ENCODE results near the gene CEP164.

The CEP164 gene

GRCh38 chr11:117418737-117419481, 91.3 kb downstream of the CEP164 start:
- Histone ChIP-seq H3K4me2 (no peak overlapping the region), H4K20me1 (ENCODE audit: insufficient read depth) (no peaks in the 10 kb centered on the region), H3K79me2 (ENCODE audit: insufficient read depth, low read depth) (no peaks in the 10 kb centered on the region), H2AFZ (ENCODE audit: low read depth) (no peak overlapping the region), H3K4me3 (IDR thresholded peaks at IDR 0.05; ENCODE audit: insufficient read depth, low read depth, low read length) (no peak overlapping the region), H3K9ac (no peak overlapping the region), H3K27ac (no peak overlapping the region), H3K27me3 (ENCODE audit: insufficient read depth, low read depth) (no peaks in the 10 kb centered on the region), H3K4me1 (ENCODE audit: low read depth, poor library complexity, severe bottlenecking) (no peaks in the 10 kb centered on the region), H3K36me3 (ENCODE audit: insufficient read depth) (no peaks in the 10 kb centered on the region)
- TF ChIP-seq, protein P1, sequence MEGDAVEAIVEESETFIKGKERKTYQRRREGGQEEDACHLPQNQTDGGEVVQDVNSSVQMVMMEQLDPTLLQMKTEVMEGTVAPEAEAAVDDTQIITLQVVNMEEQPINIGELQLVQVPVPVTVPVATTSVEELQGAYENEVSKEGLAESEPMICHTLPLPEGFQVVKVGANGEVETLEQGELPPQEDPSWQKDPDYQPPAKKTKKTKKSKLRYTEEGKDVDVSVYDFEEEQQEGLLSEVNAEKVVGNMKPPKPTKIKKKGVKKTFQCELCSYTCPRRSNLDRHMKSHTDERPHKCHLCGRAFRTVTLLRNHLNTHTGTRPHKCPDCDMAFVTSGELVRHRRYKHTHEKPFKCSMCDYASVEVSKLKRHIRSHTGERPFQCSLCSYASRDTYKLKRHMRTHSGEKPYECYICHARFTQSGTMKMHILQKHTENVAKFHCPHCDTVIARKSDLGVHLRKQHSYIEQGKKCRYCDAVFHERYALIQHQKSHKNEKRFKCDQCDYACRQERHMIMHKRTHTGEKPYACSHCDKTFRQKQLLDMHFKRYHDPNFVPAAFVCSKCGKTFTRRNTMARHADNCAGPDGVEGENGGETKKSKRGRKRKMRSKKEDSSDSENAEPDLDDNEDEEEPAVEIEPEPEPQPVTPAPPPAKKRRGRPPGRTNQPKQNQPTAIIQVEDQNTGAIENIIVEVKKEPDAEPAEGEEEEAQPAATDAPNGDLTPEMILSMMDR (conservative IDR thresholded peaks at IDR 0.05; ENCODE audit: low read depth, low read length): no peak

DNA sequence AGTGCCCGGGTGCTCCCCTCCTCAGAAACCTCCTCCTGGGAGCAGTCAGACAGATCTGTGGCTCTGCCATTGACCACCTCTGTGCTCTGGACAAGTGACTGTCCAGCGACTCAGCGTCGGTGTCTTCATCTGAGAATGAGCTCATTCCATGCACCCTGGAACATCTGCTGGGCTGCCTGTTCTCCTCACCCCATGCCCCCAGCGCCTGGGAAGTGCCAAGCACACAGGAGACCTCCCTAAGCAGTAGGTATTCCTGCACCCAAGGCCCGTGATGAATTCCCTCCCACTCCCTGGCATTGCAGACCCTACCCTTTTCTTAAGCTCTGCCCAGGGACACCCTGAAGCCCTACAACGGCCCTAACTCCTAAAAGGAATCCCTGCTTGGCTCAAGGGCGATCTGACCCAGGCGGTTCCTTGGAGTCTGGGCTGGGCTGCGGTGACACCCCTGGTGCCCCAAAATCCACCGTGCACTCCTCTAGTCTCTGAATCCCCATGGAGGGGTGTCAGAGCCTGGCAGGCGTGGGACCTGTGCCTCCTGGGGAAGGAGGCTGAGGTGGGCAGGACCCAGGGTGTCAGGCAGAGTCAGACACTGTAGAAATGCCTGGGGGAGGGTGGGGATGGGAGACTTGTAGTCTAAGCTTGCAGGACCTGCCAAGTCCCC, 92.0 kb downstream of the CEP164 start:
- Histone ChIP-seq H3K79me2 (ENCODE audit: insufficient read depth, low read depth) (no peaks in the 10 kb centered on the region), H4K20me1 (ENCODE audit: insufficient read depth) (no peaks in the 10 kb centered on the region), H3K27ac (no peak overlapping the region), H3K36me3 (ENCODE audit: insufficient read depth) (no peaks in the 10 kb centered on the region), H3K4me3 (IDR thresholded peaks at IDR 0.05; ENCODE audit: insufficient read depth, low read depth, low read length) (no peak overlapping the region), H3K4me2 (no peak overlapping the region), H3K4me1 (ENCODE audit: low read depth, poor library complexity, severe bottlenecking) (no peaks in the 10 kb centered on the region), H3K27me3 (ENCODE audit: insufficient read depth, low read depth) (no peaks in the 10 kb centered on the region), H3K9ac (no peak overlapping the region), H2AFZ (ENCODE audit: low read depth) (no peak overlapping the region)
- TF ChIP-seq, protein P1 (conservative IDR thresholded peaks at IDR 0.05; ENCODE audit: low read depth, low read length): no peak

GRCh38 chr11:117420143-117420485, 92.5 kb downstream of the CEP164 start:
- Histone ChIP-seq H2AFZ (ENCODE audit: low read depth) (no peak overlapping the region), H3K36me3 (ENCODE audit: insufficient read depth) (no peaks in the 10 kb centered on the region), H4K20me1 (ENCODE audit: insufficient read depth) (no peaks in the 10 kb centered on the region), H3K79me2 (ENCODE audit: insufficient read depth, low read depth) (no peaks in the 10 kb centered on the region), H3K4me2 (no peak overlapping the region), H3K9ac (no peak overlapping the region), H3K27ac (no peak overlapping the region), H3K4me3 (IDR thresholded peaks at IDR 0.05; ENCODE audit: insufficient read depth, low read depth, low read length) (no peak overlapping the region), H3K27me3 (ENCODE audit: insufficient read depth, low read depth) (no peaks in the 10 kb centered on the region), H3K4me1 (ENCODE audit: low read depth, poor library complexity, severe bottlenecking) (no peaks in the 10 kb centered on the region)
- TF ChIP-seq, protein P1 (conservative IDR thresholded peaks at IDR 0.05; ENCODE audit: low read depth, low read length): no peak

DNA sequence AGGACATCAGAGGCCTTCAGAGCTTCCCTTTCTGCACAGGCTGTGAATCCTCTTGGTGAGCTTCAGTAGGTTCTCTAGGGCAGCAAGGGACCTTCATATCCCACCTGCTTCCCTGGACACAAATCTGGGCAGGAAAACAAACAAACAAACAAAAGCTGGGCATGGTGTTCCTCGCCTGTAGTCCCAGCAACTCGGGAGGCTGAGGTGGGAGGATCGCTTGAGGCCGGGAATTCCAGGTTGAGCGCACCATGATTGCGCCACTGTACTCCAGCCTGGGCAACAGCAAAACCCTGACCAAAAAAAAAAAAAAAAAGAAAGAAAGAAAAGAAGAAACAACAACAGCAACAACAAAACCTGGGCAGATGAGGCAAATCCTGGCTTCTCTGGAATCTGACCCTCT, 92.9 kb downstream of the CEP164 start:
- TF ChIP-seq, protein P1 (conservative IDR thresholded peaks at IDR 0.05; ENCODE audit: low read depth, low read length): no peak
- no peaks in the 10 kb centered on the region for H3K79me2 ChIP-seq (ENCODE audit: insufficient read depth, low read depth)
- no peaks in the 10 kb centered on the region for H3K4me1 ChIP-seq (ENCODE audit: low read depth, poor library complexity, severe bottlenecking)
- no peaks in the 10 kb centered on the region for H4K20me1 ChIP-seq (ENCODE audit: insufficient read depth)
- no peak overlapping the region for H3K27ac ChIP-seq
- no peak overlapping the region for H3K9ac ChIP-seq
- H3K4me3 ChIP-seq (IDR thresholded peaks at IDR 0.05; ENCODE audit: insufficient read depth, low read depth, low read length): no peak overlapping the region
- H3K36me3 ChIP-seq (ENCODE audit: insufficient read depth): no peaks in the 10 kb centered on the region
- H2AFZ ChIP-seq (ENCODE audit: low read depth): no peak overlapping the region
- no peaks in the 10 kb centered on the region for H3K27me3 ChIP-seq (ENCODE audit: insufficient read depth, low read depth)
- H3K4me2 ChIP-seq: no peak overlapping the region

All from KMS-11 (cell line).